ENCODE measurements around the gene PXDN. TPM values are rescaled to one million over a fixed set of nuclear protein-coding genes. Genes with fewer than 3 reads are reported as not detected.

Gene PXDN
- total RNA-seq, 1 experiment from 2014 or later, result 146 TPM

DNA sequence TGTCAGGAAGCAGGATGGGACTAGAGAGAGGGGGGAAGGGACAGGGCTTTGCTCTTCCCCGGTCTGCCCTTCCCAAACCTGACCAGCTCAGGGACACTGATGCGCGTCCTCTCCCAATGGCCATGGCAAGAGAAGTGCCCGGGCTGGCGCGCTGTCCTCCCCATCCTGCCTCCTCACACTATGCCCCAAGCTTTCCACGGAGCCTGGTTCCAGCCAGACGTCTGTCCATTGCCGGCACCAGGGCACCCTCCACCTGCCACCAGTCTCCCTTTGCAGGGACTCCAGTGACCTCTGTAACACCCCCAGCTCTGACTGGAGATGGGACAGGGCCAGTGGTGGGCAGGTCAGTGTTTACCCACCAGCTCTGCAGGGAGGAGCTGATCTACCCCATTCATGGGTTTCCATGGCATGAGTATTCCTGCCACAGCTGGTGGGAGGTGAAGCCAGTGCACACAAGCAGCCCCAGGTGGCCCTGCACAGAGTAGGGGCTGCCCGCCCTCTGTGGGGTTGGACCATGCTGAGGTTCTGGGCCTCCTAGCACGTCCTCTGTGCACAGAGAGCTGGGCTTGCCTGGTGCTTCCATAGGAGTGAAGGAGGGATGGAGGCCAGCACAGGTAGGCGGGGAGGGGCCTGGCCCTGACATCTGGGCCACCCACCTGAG lies 109.5 kb downstream of the PXDN start (continued):
- TF ChIP-seq, protein P1, sequence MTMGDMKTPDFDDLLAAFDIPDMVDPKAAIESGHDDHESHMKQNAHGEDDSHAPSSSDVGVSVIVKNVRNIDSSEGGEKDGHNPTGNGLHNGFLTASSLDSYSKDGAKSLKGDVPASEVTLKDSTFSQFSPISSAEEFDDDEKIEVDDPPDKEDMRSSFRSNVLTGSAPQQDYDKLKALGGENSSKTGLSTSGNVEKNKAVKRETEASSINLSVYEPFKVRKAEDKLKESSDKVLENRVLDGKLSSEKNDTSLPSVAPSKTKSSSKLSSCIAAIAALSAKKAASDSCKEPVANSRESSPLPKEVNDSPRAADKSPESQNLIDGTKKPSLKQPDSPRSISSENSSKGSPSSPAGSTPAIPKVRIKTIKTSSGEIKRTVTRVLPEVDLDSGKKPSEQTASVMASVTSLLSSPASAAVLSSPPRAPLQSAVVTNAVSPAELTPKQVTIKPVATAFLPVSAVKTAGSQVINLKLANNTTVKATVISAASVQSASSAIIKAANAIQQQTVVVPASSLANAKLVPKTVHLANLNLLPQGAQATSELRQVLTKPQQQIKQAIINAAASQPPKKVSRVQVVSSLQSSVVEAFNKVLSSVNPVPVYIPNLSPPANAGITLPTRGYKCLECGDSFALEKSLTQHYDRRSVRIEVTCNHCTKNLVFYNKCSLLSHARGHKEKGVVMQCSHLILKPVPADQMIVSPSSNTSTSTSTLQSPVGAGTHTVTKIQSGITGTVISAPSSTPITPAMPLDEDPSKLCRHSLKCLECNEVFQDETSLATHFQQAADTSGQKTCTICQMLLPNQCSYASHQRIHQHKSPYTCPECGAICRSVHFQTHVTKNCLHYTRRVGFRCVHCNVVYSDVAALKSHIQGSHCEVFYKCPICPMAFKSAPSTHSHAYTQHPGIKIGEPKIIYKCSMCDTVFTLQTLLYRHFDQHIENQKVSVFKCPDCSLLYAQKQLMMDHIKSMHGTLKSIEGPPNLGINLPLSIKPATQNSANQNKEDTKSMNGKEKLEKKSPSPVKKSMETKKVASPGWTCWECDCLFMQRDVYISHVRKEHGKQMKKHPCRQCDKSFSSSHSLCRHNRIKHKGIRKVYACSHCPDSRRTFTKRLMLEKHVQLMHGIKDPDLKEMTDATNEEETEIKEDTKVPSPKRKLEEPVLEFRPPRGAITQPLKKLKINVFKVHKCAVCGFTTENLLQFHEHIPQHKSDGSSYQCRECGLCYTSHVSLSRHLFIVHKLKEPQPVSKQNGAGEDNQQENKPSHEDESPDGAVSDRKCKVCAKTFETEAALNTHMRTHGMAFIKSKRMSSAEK (CRISPR knock-in tag; IDR thresholded peaks at IDR 0.05; ENCODE audit: borderline replicate concordance), result no peak

DNA sequence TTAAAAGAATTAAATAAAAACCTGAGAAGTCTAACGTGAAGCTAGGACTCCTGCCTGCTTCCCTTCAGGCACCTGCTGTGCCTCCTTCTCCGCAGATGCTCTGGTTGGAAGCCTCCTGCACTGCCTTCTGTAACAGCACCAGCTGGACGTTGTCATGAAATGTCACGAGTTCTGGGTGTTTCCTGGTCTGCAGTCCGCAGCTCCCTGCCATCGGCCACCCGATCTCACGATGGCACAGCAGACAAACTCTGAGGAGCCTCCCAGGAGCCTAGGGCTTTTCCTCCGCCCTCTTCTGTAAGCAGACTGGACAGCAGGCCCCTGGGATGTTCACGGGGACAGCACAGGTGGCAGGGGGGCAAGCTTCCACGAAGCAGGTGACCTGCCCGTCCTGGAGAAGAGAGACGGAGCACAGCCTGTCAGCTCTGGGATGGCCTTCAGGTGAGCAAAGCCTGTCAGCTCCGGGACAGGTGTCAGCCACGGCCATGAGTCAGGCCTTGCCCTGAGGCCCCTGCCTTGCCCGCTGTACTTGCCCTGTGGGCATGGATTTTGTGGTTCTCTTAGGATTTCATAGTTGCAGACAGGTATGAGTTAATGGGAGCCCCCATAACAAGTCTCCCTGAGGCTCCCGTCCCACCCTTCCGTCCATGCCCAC lies 110.3 kb downstream of the PXDN start:
- H3K9me3 Mint-ChIP-seq, result peaks cover 12% of the 10 kb centered on the region
- H3K27ac Mint-ChIP-seq, result no peak overlapping the region
- no peaks in the 10 kb centered on the region for H3K4me1 Mint-ChIP-seq
- DNase-seq (ENCODE audit: low spot score), result no peak
- H3K27me3 Mint-ChIP-seq (ENCODE audit: low read depth), result no peaks in the 10 kb centered on the region
- H3K4me3 Mint-ChIP-seq, result no peak overlapping the region
- TF ChIP-seq NR2C2 (CRISPR knock-in tag; IDR thresholded peaks at IDR 0.05) (no peak), MAX (CRISPR knock-in tag; IDR thresholded peaks at IDR 0.05) (no peak), ATF1 (CRISPR knock-in tag; IDR thresholded peaks at IDR 0.05) (no peak), MLX (CRISPR knock-in tag; IDR thresholded peaks at IDR 0.05) (no peak), NFATC4 (CRISPR knock-in tag; IDR thresholded peaks at IDR 0.05) (no peak), ELF4 (CRISPR knock-in tag; IDR thresholded peaks at IDR 0.05; ENCODE audit: low read depth) (no peak), IRF2 (CRISPR knock-in tag; IDR thresholded peaks at IDR 0.05; ENCODE audit: borderline replicate concordance, low read depth) (no peak), ETV6 (CRISPR knock-in tag; IDR thresholded peaks at IDR 0.05) (no peak), ZNF396 (CRISPR knock-in tag; IDR thresholded peaks at IDR 0.05; ENCODE audit: borderline replicate concordance) (no peak), ESRRA (CRISPR knock-in tag; IDR thresholded peaks at IDR 0.05; ENCODE audit: borderline replicate concordance) (no peak), ZNF138 (CRISPR knock-in tag; conservative IDR thresholded peaks at IDR 0.05) (no peak), ZNF317 (CRISPR knock-in tag; IDR thresholded peaks at IDR 0.05; ENCODE audit: borderline replicate concordance, low read depth) (no peak)
- TF ChIP-seq, protein P2, sequence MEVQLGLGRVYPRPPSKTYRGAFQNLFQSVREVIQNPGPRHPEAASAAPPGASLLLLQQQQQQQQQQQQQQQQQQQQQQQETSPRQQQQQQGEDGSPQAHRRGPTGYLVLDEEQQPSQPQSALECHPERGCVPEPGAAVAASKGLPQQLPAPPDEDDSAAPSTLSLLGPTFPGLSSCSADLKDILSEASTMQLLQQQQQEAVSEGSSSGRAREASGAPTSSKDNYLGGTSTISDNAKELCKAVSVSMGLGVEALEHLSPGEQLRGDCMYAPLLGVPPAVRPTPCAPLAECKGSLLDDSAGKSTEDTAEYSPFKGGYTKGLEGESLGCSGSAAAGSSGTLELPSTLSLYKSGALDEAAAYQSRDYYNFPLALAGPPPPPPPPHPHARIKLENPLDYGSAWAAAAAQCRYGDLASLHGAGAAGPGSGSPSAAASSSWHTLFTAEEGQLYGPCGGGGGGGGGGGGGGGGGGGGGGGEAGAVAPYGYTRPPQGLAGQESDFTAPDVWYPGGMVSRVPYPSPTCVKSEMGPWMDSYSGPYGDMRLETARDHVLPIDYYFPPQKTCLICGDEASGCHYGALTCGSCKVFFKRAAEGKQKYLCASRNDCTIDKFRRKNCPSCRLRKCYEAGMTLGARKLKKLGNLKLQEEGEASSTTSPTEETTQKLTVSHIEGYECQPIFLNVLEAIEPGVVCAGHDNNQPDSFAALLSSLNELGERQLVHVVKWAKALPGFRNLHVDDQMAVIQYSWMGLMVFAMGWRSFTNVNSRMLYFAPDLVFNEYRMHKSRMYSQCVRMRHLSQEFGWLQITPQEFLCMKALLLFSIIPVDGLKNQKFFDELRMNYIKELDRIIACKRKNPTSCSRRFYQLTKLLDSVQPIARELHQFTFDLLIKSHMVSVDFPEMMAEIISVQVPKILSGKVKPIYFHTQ (CRISPR knock-in tag; IDR thresholded peaks at IDR 0.05), result no peak
- TF ChIP-seq, protein P3, sequence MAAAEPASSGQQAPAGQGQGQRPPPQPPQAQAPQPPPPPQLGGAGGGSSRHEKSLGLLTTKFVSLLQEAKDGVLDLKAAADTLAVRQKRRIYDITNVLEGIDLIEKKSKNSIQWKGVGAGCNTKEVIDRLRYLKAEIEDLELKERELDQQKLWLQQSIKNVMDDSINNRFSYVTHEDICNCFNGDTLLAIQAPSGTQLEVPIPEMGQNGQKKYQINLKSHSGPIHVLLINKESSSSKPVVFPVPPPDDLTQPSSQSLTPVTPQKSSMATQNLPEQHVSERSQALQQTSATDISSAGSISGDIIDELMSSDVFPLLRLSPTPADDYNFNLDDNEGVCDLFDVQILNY (CRISPR knock-in tag; IDR thresholded peaks at IDR 0.05), result no peak
- TF ChIP-seq, protein P4, sequence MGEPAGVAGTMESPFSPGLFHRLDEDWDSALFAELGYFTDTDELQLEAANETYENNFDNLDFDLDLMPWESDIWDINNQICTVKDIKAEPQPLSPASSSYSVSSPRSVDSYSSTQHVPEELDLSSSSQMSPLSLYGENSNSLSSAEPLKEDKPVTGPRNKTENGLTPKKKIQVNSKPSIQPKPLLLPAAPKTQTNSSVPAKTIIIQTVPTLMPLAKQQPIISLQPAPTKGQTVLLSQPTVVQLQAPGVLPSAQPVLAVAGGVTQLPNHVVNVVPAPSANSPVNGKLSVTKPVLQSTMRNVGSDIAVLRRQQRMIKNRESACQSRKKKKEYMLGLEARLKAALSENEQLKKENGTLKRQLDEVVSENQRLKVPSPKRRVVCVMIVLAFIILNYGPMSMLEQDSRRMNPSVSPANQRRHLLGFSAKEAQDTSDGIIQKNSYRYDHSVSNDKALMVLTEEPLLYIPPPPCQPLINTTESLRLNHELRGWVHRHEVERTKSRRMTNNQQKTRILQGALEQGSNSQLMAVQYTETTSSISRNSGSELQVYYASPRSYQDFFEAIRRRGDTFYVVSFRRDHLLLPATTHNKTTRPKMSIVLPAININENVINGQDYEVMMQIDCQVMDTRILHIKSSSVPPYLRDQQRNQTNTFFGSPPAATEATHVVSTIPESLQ (CRISPR knock-in tag; IDR thresholded peaks at IDR 0.05), result no peak
- ChIA-PET CTCF (interaction anchor here (1.1 kb wide), 1 partner anchor 43 kb away, joined by 3 read pairs; no protein-coding TSS in a partner anchor), POLR2A (no interaction called here)
- peaks cover 64% of the 10 kb centered on the region for H3K36me3 Mint-ChIP-seq
- ATAC-seq, result no peak
